Measurements from ENCODE around the gene CAPN9.
"Not testable (repeated sequence)": the region's sequence is repeated elsewhere in the genome, so short reads cannot be mapped to it uniquely, and the experiment has no call there.

Gene CAPN9

GRCh38 chr1:230749150-230749549 is 2.0 kb downstream of the CAPN9 start:
- DNase-seq, result no peak

GRCh38 chr1:230749635-230750034 is 2.4 kb downstream of the CAPN9 start:
- DNase-seq, result no peak

- no peak for DNase-seq
These were observed 3.4 kb downstream of the CAPN9 start for GRCh38 chr1:230750576-230750975.

- no peak for DNase-seq
These were observed 3.9 kb downstream of the CAPN9 start for GRCh38 chr1:230750986-230751625.

- no peak for DNase-seq
These were observed 5.2 kb downstream of the CAPN9 start for GRCh38 chr1:230752407-230752806.

- DNase-seq, result no peak
These were observed 6.0 kb downstream of the CAPN9 start for GRCh38 chr1:230753191-230753585.

- peak; percentile 23 for DNase-seq
These were observed 6.5 kb downstream of the CAPN9 start for GRCh38 chr1:230753586-230754251.

- DNase-seq, result no peak
These were observed 7.6 kb downstream of the CAPN9 start for GRCh38 chr1:230754796-230755195.

GRCh38 chr1:230757856-230758708 is 10.9 kb downstream of the CAPN9 start:
- no peak for DNase-seq

GRCh38 chr1:230758709-230759368 is 11.7 kb downstream of the CAPN9 start:
- no peak for DNase-seq

- DNase-seq, result no peak
These were observed 12.3 kb downstream of the CAPN9 start for GRCh38 chr1:230759369-230760065.

- no peak for DNase-seq
These were observed 13.2 kb downstream of the CAPN9 start for GRCh38 chr1:230760360-230760827.

GRCh38 chr1:230761443-230762167 is 14.4 kb downstream of the CAPN9 start:
- no peak for DNase-seq

- DNase-seq, result no peak
These were observed 16.9 kb downstream of the CAPN9 start for GRCh38 chr1:230763927-230764591.

GRCh38 chr1:230766318-230766717 is 19.1 kb downstream of the CAPN9 start:
- no peak for DNase-seq

GRCh38 chr1:230767859-230768612 is 20.8 kb downstream of the CAPN9 start:
- DNase-seq, result not testable (repeated sequence)

- DNase-seq, result no peak
These were observed 21.8 kb downstream of the CAPN9 start for GRCh38 chr1:230768903-230769570.

GRCh38 chr1:230770317-230770716 is 23.1 kb downstream of the CAPN9 start:
- DNase-seq, result no peak

GRCh38 chr1:230771773-230772354 is 24.7 kb downstream of the CAPN9 start:
- DNase-seq, result no peak

Measured in stimulated activated CD4-positive, alpha-beta T cell treated with anti-CD3 and anti-CD28 coated beads, Interleukin-4, amount 100 ng/mL, for 1 hour (primary cell).